ENCODE measurements around the gene ANKRD6.

The ANKRD6 gene

DNA sequence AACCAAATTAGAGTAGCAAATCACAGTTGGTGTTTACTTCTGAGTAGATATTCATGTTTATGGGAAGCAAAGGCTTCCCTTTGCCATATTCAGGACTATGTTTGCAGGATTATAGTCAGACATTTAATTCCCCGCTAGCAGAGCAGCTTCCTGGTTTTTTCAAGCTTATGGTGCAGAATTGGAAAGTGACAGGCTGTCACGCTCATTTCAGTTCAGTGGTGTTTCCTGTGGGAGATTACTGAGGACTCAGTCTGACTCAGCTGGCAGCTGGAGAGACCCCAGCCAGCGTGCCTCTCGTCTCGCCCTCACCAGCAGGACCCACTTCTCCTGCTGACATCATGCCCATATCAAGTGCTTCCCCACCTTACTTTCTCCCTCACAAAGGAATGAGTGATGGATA, 120.5 kb downstream of the ANKRD6 start:
- Histone ChIP-seq H3K23ac (ENCODE audit: low read length) (no peak overlapping the region), H3K27ac (ENCODE audit: low read depth, low read length) (no peak overlapping the region), H3K18ac (ENCODE audit: low read length) (no peak overlapping the region), H3K4me3 (ENCODE audit: low read length) (no peak overlapping the region), H2BK120ac (ENCODE audit: low read depth, low read length) (no peak overlapping the region), H3K9ac (ENCODE audit: low read length) (no peak overlapping the region), H3K79me1 (ENCODE audit: low read length) (peaks cover 3% of the 10 kb centered on the region), H3K4me2 (ENCODE audit: low read length) (no peak overlapping the region), H3K56ac (ENCODE audit: low read length) (no peak overlapping the region), H3K36me3 (ENCODE audit: control insufficient read depth, insufficient read depth, low read length) (no peaks in the 10 kb centered on the region), H4K5ac (ENCODE audit: low read length) (no peak overlapping the region), H3K4me1 (ENCODE audit: control insufficient read depth, low read depth, low read length) (peaks cover 15% of the 10 kb centered on the region), H3K79me2 (ENCODE audit: control insufficient read depth, insufficient read depth, low read length) (no peaks in the 10 kb centered on the region), H2AK5ac (ENCODE audit: low read length) (no peak overlapping the region), H3K4ac (ENCODE audit: low read depth, low read length) (no peak overlapping the region), H4K8ac (ENCODE audit: low read depth, low read length) (no peak overlapping the region), H3K27me3 (ENCODE audit: insufficient read depth, low read length, poor library complexity) (no peaks in the 10 kb centered on the region), H2BK5ac (ENCODE audit: low read length) (no peak overlapping the region), H2BK15ac (replicated peaks; ENCODE audit: low read depth) (no peak overlapping the region)
- WGBS (ENCODE audit: extremely low coverage, insufficient coverage, low lambda C conversion rate) = no CpG with 5 or more reads among the region's 5 CpGs
- no peak for DNase-seq

DNA sequence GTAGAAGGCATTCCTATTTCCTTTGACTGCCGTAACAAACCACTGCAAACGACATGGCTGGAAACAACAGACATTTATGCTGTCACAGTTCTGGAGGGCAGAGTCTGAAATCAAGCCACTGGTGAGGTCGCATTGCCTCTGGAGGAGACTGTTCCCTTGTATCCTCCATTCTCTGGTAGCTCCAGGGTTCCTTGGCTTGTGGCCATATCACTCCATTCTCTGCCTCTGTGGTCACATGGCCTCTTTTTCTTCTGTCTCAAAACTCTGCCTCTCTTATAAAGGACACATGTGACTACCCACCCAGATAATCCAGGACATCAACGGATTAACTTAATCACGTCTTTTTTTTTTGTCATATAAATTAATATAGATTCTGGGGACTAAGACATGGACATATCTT, 121.2 kb downstream of the ANKRD6 start:
- Histone ChIP-seq H3K4me3 (ENCODE audit: low read length) (no peak overlapping the region), H2BK5ac (ENCODE audit: low read length) (no peak overlapping the region), H4K5ac (ENCODE audit: low read length) (no peak overlapping the region), H3K4me2 (ENCODE audit: low read length) (no peak overlapping the region), H3K18ac (ENCODE audit: low read length) (no peak overlapping the region), H3K36me3 (ENCODE audit: control insufficient read depth, insufficient read depth, low read length) (no peaks in the 10 kb centered on the region), H2BK15ac (replicated peaks; ENCODE audit: low read depth) (no peak overlapping the region), H3K4me1 (ENCODE audit: control insufficient read depth, low read depth, low read length) (peaks cover 15% of the 10 kb centered on the region), H3K27me3 (ENCODE audit: insufficient read depth, low read length, poor library complexity) (no peaks in the 10 kb centered on the region), H3K79me2 (ENCODE audit: control insufficient read depth, insufficient read depth, low read length) (no peaks in the 10 kb centered on the region), H3K4ac (ENCODE audit: low read depth, low read length) (no peak overlapping the region), H4K8ac (ENCODE audit: low read depth, low read length) (no peak overlapping the region), H3K23ac (ENCODE audit: low read length) (no peak overlapping the region), H2AK5ac (ENCODE audit: low read length) (no peak overlapping the region), H2BK120ac (ENCODE audit: low read depth, low read length) (no peak overlapping the region), H3K79me1 (ENCODE audit: low read length) (peaks cover 3% of the 10 kb centered on the region), H3K9ac (ENCODE audit: low read length) (no peak overlapping the region), H3K27ac (ENCODE audit: low read depth, low read length) (no peak overlapping the region), H3K56ac (ENCODE audit: low read length) (no peak overlapping the region)
- DNase-seq = no peak
- no CpG with 5 or more reads among the region's 5 CpGs for WGBS (ENCODE audit: extremely low coverage, insufficient coverage, low lambda C conversion rate)

DNA sequence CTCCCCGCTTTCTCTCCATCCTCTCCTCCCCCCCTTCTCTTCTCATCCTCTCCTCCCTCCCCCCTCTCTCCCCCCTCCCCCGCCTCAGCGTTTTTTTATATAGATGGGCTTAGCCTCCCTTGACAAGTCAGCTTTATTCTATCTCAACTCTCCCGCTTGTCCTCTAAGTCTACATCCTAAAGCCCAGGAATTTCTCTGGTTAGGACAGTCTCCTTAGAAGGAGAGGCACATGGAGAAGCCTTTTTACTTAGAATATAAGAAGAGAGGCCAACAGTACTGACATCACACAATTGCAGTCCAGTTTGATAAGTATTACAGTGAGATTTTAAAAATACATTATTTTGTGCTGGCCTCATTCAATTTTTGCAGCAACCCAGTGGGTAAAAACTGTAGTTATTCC, 122.1 kb downstream of the ANKRD6 start:
- no peaks in the 10 kb centered on the region for H3K36me3 ChIP-seq (ENCODE audit: control insufficient read depth, insufficient read depth, low read length)
- H2BK15ac ChIP-seq (replicated peaks; ENCODE audit: low read depth) = no peak overlapping the region
- H3K9ac ChIP-seq (ENCODE audit: low read length) = no peak overlapping the region
- no peak overlapping the region for H3K4ac ChIP-seq (ENCODE audit: low read depth, low read length)
- no peak overlapping the region for H3K18ac ChIP-seq (ENCODE audit: low read length)
- H2BK120ac ChIP-seq (ENCODE audit: low read depth, low read length) = no peak overlapping the region
- no peak overlapping the region for H2BK5ac ChIP-seq (ENCODE audit: low read length)
- H3K79me2 ChIP-seq (ENCODE audit: control insufficient read depth, insufficient read depth, low read length) = no peaks in the 10 kb centered on the region
- DNase-seq = no peak
- H3K27me3 ChIP-seq (ENCODE audit: insufficient read depth, low read length, poor library complexity) = no peaks in the 10 kb centered on the region
- no peak overlapping the region for H4K8ac ChIP-seq (ENCODE audit: low read depth, low read length)
- no peak overlapping the region for H4K5ac ChIP-seq (ENCODE audit: low read length)
- H2AK5ac ChIP-seq (ENCODE audit: low read length) = no peak overlapping the region
- WGBS (ENCODE audit: extremely low coverage, insufficient coverage, low lambda C conversion rate) = no CpG with 5 or more reads among the region's 4 CpGs
- H3K4me3 ChIP-seq (ENCODE audit: low read length) = no peak overlapping the region
- H3K56ac ChIP-seq (ENCODE audit: low read length) = no peak overlapping the region
- no peak overlapping the region for H3K27ac ChIP-seq (ENCODE audit: low read depth, low read length)
- H3K79me1 ChIP-seq (ENCODE audit: low read length) = peaks cover 3% of the 10 kb centered on the region
- no peak overlapping the region for H3K4me2 ChIP-seq (ENCODE audit: low read length)
- H3K23ac ChIP-seq (ENCODE audit: low read length) = no peak overlapping the region
- H3K4me1 ChIP-seq (ENCODE audit: control insufficient read depth, low read depth, low read length) = peaks cover 15% of the 10 kb centered on the region

- no peak overlapping the region for H2BK15ac ChIP-seq (replicated peaks; ENCODE audit: low read depth)
- DNase-seq = peak; percentile 49
- H3K27me3 ChIP-seq (ENCODE audit: insufficient read depth, low read length, poor library complexity) = no peaks in the 10 kb centered on the region
- no peak overlapping the region for H2BK120ac ChIP-seq (ENCODE audit: low read depth, low read length)
- H3K27ac ChIP-seq (ENCODE audit: low read depth, low read length) = no peak overlapping the region
- no peak overlapping the region for H3K4ac ChIP-seq (ENCODE audit: low read depth, low read length)
- no peak overlapping the region for H4K8ac ChIP-seq (ENCODE audit: low read depth, low read length)
- H3K4me1 ChIP-seq (ENCODE audit: control insufficient read depth, low read depth, low read length) = peaks cover 15% of the 10 kb centered on the region
- no peak overlapping the region for H2AK5ac ChIP-seq (ENCODE audit: low read length)
- no peaks in the 10 kb centered on the region for H3K36me3 ChIP-seq (ENCODE audit: control insufficient read depth, insufficient read depth, low read length)
- no peaks in the 10 kb centered on the region for H3K79me2 ChIP-seq (ENCODE audit: control insufficient read depth, insufficient read depth, low read length)
- H2BK5ac ChIP-seq (ENCODE audit: low read length) = no peak overlapping the region
- H3K23ac ChIP-seq (ENCODE audit: low read length) = no peak overlapping the region
- H3K4me3 ChIP-seq (ENCODE audit: low read length) = no peak overlapping the region
- H3K79me1 ChIP-seq (ENCODE audit: low read length) = peaks cover 3% of the 10 kb centered on the region
- no CpG with 5 or more reads among the region's 3 CpGs for WGBS (ENCODE audit: extremely low coverage, insufficient coverage, low lambda C conversion rate)
- no peak overlapping the region for H3K4me2 ChIP-seq (ENCODE audit: low read length)
- no peak overlapping the region for H3K56ac ChIP-seq (ENCODE audit: low read length)
- H3K18ac ChIP-seq (ENCODE audit: low read length) = no peak overlapping the region
- no peak overlapping the region for H4K5ac ChIP-seq (ENCODE audit: low read length)
- H3K9ac ChIP-seq (ENCODE audit: low read length) = no peak overlapping the region
Measured at GRCh38 chr6:89555806-89556205, 122.9 kb downstream of the ANKRD6 start.

- no peak overlapping the region for H3K23ac ChIP-seq (ENCODE audit: low read length)
- H2BK5ac ChIP-seq (ENCODE audit: low read length) = no peak overlapping the region
- no peak for DNase-seq
- no peak overlapping the region for H2AK5ac ChIP-seq (ENCODE audit: low read length)
- no peaks in the 10 kb centered on the region for H3K79me2 ChIP-seq (ENCODE audit: control insufficient read depth, insufficient read depth, low read length)
- no peak overlapping the region for H3K4me3 ChIP-seq (ENCODE audit: low read length)
- H2BK120ac ChIP-seq (ENCODE audit: low read depth, low read length) = no peak overlapping the region
- no peak overlapping the region for H3K4ac ChIP-seq (ENCODE audit: low read depth, low read length)
- peaks cover 2% of the 10 kb centered on the region for H3K79me1 ChIP-seq (ENCODE audit: low read length)
- H4K5ac ChIP-seq (ENCODE audit: low read length) = no peak overlapping the region
- no peak overlapping the region for H3K18ac ChIP-seq (ENCODE audit: low read length)
- H3K9ac ChIP-seq (ENCODE audit: low read length) = no peak overlapping the region
- H2BK15ac ChIP-seq (replicated peaks; ENCODE audit: low read depth) = no peak overlapping the region
- no peak overlapping the region for H3K27ac ChIP-seq (ENCODE audit: low read depth, low read length)
- no CpG with 5 or more reads among the region's 1 CpG for WGBS (ENCODE audit: extremely low coverage, insufficient coverage, low lambda C conversion rate)
- no peaks in the 10 kb centered on the region for H3K27me3 ChIP-seq (ENCODE audit: insufficient read depth, low read length, poor library complexity)
- no peak overlapping the region for H4K8ac ChIP-seq (ENCODE audit: low read depth, low read length)
- no peak overlapping the region for H3K4me2 ChIP-seq (ENCODE audit: low read length)
- peaks cover 10% of the 10 kb centered on the region for H3K4me1 ChIP-seq (ENCODE audit: control insufficient read depth, low read depth, low read length)
- H3K56ac ChIP-seq (ENCODE audit: low read length) = no peak overlapping the region
- H3K36me3 ChIP-seq (ENCODE audit: control insufficient read depth, insufficient read depth, low read length) = no peaks in the 10 kb centered on the region
Measured at GRCh38 chr6:89559487-89559886, 126.5 kb downstream of the ANKRD6 start.

- no peak for DNase-seq
- no peak overlapping the region for H3K4me3 ChIP-seq (ENCODE audit: low read length)
- H3K18ac ChIP-seq (ENCODE audit: low read length) = no peak overlapping the region
- WGBS (ENCODE audit: extremely low coverage, insufficient coverage, low lambda C conversion rate) = no CpG with 5 or more reads among the region's 21 CpGs
- peaks cover 2% of the 10 kb centered on the region for H3K79me1 ChIP-seq (ENCODE audit: low read length)
- H4K5ac ChIP-seq (ENCODE audit: low read length) = no peak overlapping the region
- H3K27me3 ChIP-seq (ENCODE audit: insufficient read depth, low read length, poor library complexity) = no peaks in the 10 kb centered on the region
- H2BK120ac ChIP-seq (ENCODE audit: low read depth, low read length) = no peak overlapping the region
- no peak overlapping the region for H2BK5ac ChIP-seq (ENCODE audit: low read length)
- H2AK5ac ChIP-seq (ENCODE audit: low read length) = no peak overlapping the region
- H3K4me2 ChIP-seq (ENCODE audit: low read length) = no peak overlapping the region
- no peak overlapping the region for H3K27ac ChIP-seq (ENCODE audit: low read depth, low read length)
- H3K36me3 ChIP-seq (ENCODE audit: control insufficient read depth, insufficient read depth, low read length) = no peaks in the 10 kb centered on the region
- H2BK15ac ChIP-seq (replicated peaks; ENCODE audit: low read depth) = no peak overlapping the region
- no peak overlapping the region for H4K8ac ChIP-seq (ENCODE audit: low read depth, low read length)
- H3K9ac ChIP-seq (ENCODE audit: low read length) = no peak overlapping the region
- no peak overlapping the region for H3K4ac ChIP-seq (ENCODE audit: low read depth, low read length)
- peaks cover 4% of the 10 kb centered on the region for H3K4me1 ChIP-seq (ENCODE audit: control insufficient read depth, low read depth, low read length)
- H3K79me2 ChIP-seq (ENCODE audit: control insufficient read depth, insufficient read depth, low read length) = no peaks in the 10 kb centered on the region
- no peak overlapping the region for H3K23ac ChIP-seq (ENCODE audit: low read length)
- H3K56ac ChIP-seq (ENCODE audit: low read length) = peak overlapping the region; percentile 18
Measured at GRCh38 chr6:89562093-89562973, 129.4 kb downstream of the ANKRD6 start.
